Omental fat pad (tissue), 4 donors: Measurements from ENCODE around the gene PRRG3. TPM values are rescaled to one million over a fixed set of nuclear protein-coding genes. Genes with fewer than 3 reads are reported as not detected.

Experiments used
- ATAC-seq: fragments of 150-250 bp; one replicate; pipeline ENCODE4 v1.9.1; 2016; ENCODE audit warnings: mild to moderate bottlenecking, moderate library complexity; ENCODE audit not compliant: low FRiP score
- DNase-seq: peaks from one replicate; pipeline ENCODE4 v3.0.0-alpha.2; 2019; ENCODE audit warnings: low spot score
- total RNA-seq, 4 donors: library from RNA; depleted of rRNA; stranded (reverse); fragments of >200 nt; gene quantifications; one replicate each; pipeline ENCODE4 v1.1.0, GENCODE V29; 2016
- TF ChIP-seq, protein P1 (sequence below), 3 donors: fragments of 450-650 bp; IDR thresholded peaks; one replicate each; pipeline ENCODE4 v1.5.1; 2016 to 2017; ENCODE audit warnings: antibody characterized with exemption in 3 of 3, mild to moderate bottlenecking in 3 of 3, moderate library complexity in 2 of 3

Gene PRRG3
- total RNA-seq, 4 donors from 2014 or later: 0.06 to 1.3 (median 1.2) TPM; not detected in 1

DNA sequence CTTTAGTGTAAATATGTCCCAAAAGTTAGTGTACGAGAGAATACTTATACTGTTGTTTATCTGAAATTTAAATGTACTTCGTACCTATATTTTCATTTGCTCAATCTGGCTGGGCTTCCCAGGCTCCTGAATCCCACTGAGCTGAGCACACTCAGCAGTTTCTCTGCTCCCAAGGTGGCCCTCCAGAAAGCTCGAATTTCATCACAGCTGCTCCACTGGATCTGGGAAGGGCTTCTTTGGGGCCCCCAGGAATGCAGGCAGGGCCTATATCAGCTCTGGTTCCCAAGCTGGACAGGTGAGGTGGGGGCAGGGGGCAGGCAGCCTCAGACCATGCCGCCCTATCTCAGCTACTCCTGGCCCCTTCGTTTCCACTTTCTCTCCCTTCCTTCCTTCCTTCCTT, 19.1 kb downstream of the PRRG3 start:
- TF ChIP-seq, protein P1, sequence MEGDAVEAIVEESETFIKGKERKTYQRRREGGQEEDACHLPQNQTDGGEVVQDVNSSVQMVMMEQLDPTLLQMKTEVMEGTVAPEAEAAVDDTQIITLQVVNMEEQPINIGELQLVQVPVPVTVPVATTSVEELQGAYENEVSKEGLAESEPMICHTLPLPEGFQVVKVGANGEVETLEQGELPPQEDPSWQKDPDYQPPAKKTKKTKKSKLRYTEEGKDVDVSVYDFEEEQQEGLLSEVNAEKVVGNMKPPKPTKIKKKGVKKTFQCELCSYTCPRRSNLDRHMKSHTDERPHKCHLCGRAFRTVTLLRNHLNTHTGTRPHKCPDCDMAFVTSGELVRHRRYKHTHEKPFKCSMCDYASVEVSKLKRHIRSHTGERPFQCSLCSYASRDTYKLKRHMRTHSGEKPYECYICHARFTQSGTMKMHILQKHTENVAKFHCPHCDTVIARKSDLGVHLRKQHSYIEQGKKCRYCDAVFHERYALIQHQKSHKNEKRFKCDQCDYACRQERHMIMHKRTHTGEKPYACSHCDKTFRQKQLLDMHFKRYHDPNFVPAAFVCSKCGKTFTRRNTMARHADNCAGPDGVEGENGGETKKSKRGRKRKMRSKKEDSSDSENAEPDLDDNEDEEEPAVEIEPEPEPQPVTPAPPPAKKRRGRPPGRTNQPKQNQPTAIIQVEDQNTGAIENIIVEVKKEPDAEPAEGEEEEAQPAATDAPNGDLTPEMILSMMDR (IDR thresholded peaks at IDR 0.05): no peak
- ATAC-seq: no peak
- DNase-seq: no peak

DNA sequence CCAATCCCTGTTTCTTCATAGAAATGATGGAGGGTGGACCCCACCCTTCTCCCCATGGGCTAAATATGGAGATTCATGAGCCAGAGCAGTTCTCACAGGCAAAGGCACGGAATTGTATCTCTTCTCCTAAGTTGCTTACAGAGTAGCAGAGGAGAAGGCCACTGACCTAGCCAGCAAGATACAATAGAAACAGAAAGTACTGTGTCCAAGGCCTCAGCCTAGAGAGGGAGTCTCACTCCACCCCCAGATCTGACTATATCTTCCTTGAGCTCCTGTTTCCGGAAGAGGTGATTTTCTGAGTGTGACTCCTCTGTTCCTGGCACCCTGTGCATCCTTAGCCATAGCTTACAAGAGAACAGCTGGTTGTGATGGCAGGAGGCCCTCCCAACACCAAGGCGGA, 20.5 kb downstream of the PRRG3 start, which contains the start of gene FATE1:
Gene FATE1, plus strand, starts transcription at position 284 of the 400 bp plus-strand sequence. Its CDS starts 85 bp downstream, at position 369.
- DNase-seq: no peak
- ATAC-seq: no peak
- TF ChIP-seq, protein P1 (IDR thresholded peaks at IDR 0.05): no peak

- DNase-seq: no peak
- TF ChIP-seq, protein P1 (IDR thresholded peaks at IDR 0.05): no peak
- ATAC-seq: no peak
Measured at GRCh38 chrX:151722241-151722846, 27.1 kb downstream of the PRRG3 start.

- TF ChIP-seq, protein P1 (IDR thresholded peaks at IDR 0.05): no peak
- no peak for ATAC-seq
- DNase-seq: no peak
Measured at GRCh38 chrX:151723156-151723760, 28.0 kb downstream of the PRRG3 start.

GRCh38 chrX:151724563-151725337, 29.5 kb downstream of the PRRG3 start:
- ATAC-seq (no peak), DNase-seq (no peak)
- TF ChIP-seq, protein P1 (IDR thresholded peaks at IDR 0.05): no peak

DNA sequence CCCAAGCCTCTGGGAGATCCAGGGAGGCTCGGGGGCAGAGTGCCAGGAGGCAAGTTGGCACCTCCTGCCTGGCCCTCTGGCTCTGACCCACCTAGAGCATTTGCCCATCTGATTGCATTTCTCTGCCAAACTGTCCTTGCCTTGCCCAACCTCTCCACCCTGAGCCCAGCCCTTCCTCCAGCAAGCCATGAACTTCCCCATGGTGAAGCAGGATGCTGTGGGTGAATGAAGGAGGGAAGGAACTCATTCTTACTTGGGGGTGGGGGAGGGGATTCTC, 30.0 kb downstream of the PRRG3 start:
- TF ChIP-seq, protein P1 (IDR thresholded peaks at IDR 0.05): no peak
- DNase-seq: no peak
- no peak for ATAC-seq
